ENCODE measurements around the gene RBMS1. TPM values are rescaled to one million over a fixed set of nuclear protein-coding genes. Genes with fewer than 3 reads are reported as not detected.

The RBMS1 gene
- total and polyA plus RNA-seq, 5 donors from 2014 or later, result 27.9 to 58.4 (median 33.5) TPM

GRCh38 chr2:160238392-160238791, 255.2 kb downstream of the RBMS1 start:
- no peak overlapping the region for H3K4me3 Mint-ChIP-seq
- no peak overlapping the region for H3K27ac ChIP-seq (ENCODE audit: insufficient read depth, low read length, poor library complexity, severe bottlenecking)
- H3K36me3 Mint-ChIP-seq, result no peaks in the 10 kb centered on the region
- no peak overlapping the region for H3K4me3 ChIP-seq (ENCODE audit: low read depth, low read length)
- H3K36me3 ChIP-seq (ENCODE audit: control insufficient read depth, insufficient read depth, low read length), result no peaks in the 10 kb centered on the region
- DNase-seq (no peak), ATAC-seq (ENCODE audit: low read depth in 2 of 2) (no peak)
- H3K9me3 Mint-ChIP-seq, result peaks cover 0 to 1% (median 0%) of the 10 kb centered on the region in 7 donors
- no peak overlapping the region for H3K27ac Mint-ChIP-seq
- H3K27me3 ChIP-seq (ENCODE audit: control insufficient read depth, insufficient read depth, low read length), result no peaks in the 10 kb centered on the region
- H3K4me1 Mint-ChIP-seq, result no peaks in the 10 kb centered on the region
- no peaks in the 10 kb centered on the region for H3K4me1 ChIP-seq (ENCODE audit: control insufficient read depth, insufficient read depth, low read length, poor library complexity, severe bottlenecking)
- no peaks in the 10 kb centered on the region for H3K9me3 ChIP-seq (ENCODE audit: control insufficient read depth in 2 of 2, low read length in 2 of 2)
- H3K27me3 Mint-ChIP-seq, result peaks cover 2% of the 10 kb centered on the region

- H3K9me3 ChIP-seq (ENCODE audit: control insufficient read depth in 2 of 2, low read length in 2 of 2), result no peaks in the 10 kb centered on the region
- Mint-ChIP-seq H3K27ac (no peak overlapping the region), H3K4me3 (no peak overlapping the region), H3K27me3 (peaks cover 5% of the 10 kb centered on the region), H3K9me3 (peaks cover 0 to 1% (median 0%) of the 10 kb centered on the region in 7 donors), H3K4me1 (peaks cover 0 to 2% (median 0%) of the 10 kb centered on the region in 4 donors), H3K36me3 (no peaks in the 10 kb centered on the region)
- no peaks in the 10 kb centered on the region for H3K4me1 ChIP-seq (ENCODE audit: control insufficient read depth, insufficient read depth, low read length, poor library complexity, severe bottlenecking)
- no peaks in the 10 kb centered on the region for H3K36me3 ChIP-seq (ENCODE audit: control insufficient read depth, insufficient read depth, low read length)
- H3K4me3 ChIP-seq (ENCODE audit: low read depth, low read length), result no peak overlapping the region
- H3K27me3 ChIP-seq (ENCODE audit: control insufficient read depth, insufficient read depth, low read length), result no peaks in the 10 kb centered on the region
- ATAC-seq (ENCODE audit: low read depth in 2 of 2), result no peak
- DNase-seq, result no peak
- H3K27ac ChIP-seq (ENCODE audit: insufficient read depth, low read length, poor library complexity, severe bottlenecking), result no peak overlapping the region
Observed at GRCh38 chr2:160232905-160233475, 260.6 kb downstream of the RBMS1 start.

- peak overlapping the region in 1 of 3 donors; percentile 34 for H3K27ac Mint-ChIP-seq
- Histone ChIP-seq H3K4me3 (ENCODE audit: low read depth, low read length) (no peak overlapping the region), H3K9me3 (ENCODE audit: control insufficient read depth in 2 of 2, low read length in 2 of 2) (no peaks in the 10 kb centered on the region), H3K27me3 (ENCODE audit: control insufficient read depth, insufficient read depth, low read length) (no peaks in the 10 kb centered on the region), H3K27ac (ENCODE audit: insufficient read depth, low read length, poor library complexity, severe bottlenecking) (no peak overlapping the region), H3K36me3 (ENCODE audit: control insufficient read depth, insufficient read depth, low read length) (no peaks in the 10 kb centered on the region), H3K4me1 (ENCODE audit: control insufficient read depth, insufficient read depth, low read length, poor library complexity, severe bottlenecking) (peaks cover 2% of the 10 kb centered on the region)
- ATAC-seq (ENCODE audit: low read depth in 2 of 2) (no peak), DNase-seq (no peak)
- H3K9me3 Mint-ChIP-seq, result peaks cover 0 to 1% (median 0%) of the 10 kb centered on the region in 7 donors
- H3K36me3 Mint-ChIP-seq, result no peaks in the 10 kb centered on the region
- peaks cover 0 to 13% (median 3%) of the 10 kb centered on the region in 4 donors for H3K4me1 Mint-ChIP-seq
- peaks cover 5% of the 10 kb centered on the region for H3K27me3 Mint-ChIP-seq
- no peak overlapping the region for H3K4me3 Mint-ChIP-seq
Observed at GRCh38 chr2:160229591-160229990, 264.0 kb downstream of the RBMS1 start.

DNA sequence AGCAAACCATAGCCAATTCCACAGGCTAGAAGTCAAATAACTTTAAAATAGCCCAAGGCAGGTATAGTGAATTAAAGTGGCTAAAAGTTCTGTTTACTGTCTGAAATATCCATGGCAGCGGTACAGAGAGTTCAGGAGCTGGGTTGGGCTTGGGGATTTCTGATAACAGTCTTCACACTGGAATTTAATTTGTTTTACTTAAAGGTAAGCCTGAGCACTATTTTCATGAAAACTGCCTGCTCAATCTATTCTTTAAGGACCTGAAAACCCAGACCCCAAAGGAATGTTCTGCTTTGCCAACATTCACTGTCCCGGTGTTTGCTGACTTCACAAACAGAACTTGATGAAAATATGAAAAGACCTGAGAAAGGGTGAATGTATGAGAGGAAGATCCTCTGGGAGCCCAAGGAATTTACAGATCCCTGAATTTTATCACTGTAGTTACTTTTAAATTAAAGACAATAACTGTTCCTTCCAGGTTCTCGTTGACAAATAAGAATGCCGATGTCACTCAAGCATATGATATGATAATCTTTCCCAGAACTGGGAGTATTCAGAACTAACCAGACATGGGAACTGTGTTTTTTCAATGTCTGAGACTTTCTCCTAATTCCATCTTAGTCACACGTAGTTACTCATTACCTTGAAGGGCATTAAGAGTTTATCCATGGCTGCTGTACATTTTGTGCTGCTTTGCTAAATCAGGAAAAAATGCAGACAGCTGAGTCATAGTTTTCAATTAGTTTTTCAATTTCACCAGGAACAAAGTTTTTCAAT, 265.3 kb downstream of the RBMS1 start:
- H3K36me3 ChIP-seq (ENCODE audit: control insufficient read depth, insufficient read depth, low read length), result no peaks in the 10 kb centered on the region
- Mint-ChIP-seq H3K4me3 (no peak overlapping the region), H3K4me1 (peaks cover 8 to 23% (median 11%) of the 10 kb centered on the region in 4 donors), H3K27me3 (peaks cover 2% of the 10 kb centered on the region), H3K36me3 (no peaks in the 10 kb centered on the region), H3K27ac (no peak overlapping the region), H3K9me3 (peaks cover 0 to 1% (median 0%) of the 10 kb centered on the region in 7 donors)
- ATAC-seq (ENCODE audit: low read depth in 2 of 2) (no peak), DNase-seq (no peak)
- H3K27me3 ChIP-seq (ENCODE audit: control insufficient read depth, insufficient read depth, low read length), result no peaks in the 10 kb centered on the region
- no peak overlapping the region for H3K27ac ChIP-seq (ENCODE audit: insufficient read depth, low read length, poor library complexity, severe bottlenecking)
- H3K9me3 ChIP-seq (ENCODE audit: control insufficient read depth in 2 of 2, low read length in 2 of 2), result no peaks in the 10 kb centered on the region
- H3K4me3 ChIP-seq (ENCODE audit: low read depth, low read length), result no peak overlapping the region
- H3K4me1 ChIP-seq (ENCODE audit: control insufficient read depth, insufficient read depth, low read length, poor library complexity, severe bottlenecking), result peaks cover 15% of the 10 kb centered on the region

DNA sequence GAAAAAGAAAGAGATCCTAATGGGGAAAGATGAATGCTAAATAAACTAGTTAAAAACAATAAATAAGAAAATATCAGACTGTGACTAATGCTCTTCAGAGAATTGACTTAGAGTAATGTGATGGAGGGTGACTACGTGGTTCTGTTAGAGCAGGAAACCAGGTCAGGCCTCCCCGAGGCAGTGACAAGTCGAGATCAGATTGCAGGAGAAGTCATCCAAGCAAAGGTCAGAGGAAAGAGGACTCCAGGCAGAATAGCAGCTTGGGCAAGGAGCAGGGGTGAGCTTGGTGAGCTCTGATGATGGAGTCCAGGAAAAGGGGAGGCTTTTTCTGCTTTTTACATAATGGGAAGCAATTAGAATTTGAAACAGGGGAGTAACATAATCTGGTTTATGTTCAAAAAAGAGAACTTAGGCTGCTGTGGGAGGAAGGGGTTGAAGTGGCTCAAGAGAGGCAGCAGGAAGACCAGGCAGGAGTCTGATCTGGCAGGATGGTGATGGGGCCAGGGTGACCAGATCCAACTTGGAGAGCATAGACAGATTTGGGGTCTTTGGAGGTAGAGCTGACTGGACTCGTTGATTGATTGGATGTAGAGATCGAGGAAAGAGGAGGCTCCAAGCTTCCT, 266.2 kb downstream of the RBMS1 start:
- Histone ChIP-seq H3K9me3 (ENCODE audit: control insufficient read depth in 2 of 2, low read length in 2 of 2) (no peaks in the 10 kb centered on the region), H3K4me3 (ENCODE audit: low read depth, low read length) (no peak overlapping the region), H3K36me3 (ENCODE audit: control insufficient read depth, insufficient read depth, low read length) (no peaks in the 10 kb centered on the region), H3K27me3 (ENCODE audit: control insufficient read depth, insufficient read depth, low read length) (no peaks in the 10 kb centered on the region), H3K4me1 (ENCODE audit: control insufficient read depth, insufficient read depth, low read length, poor library complexity, severe bottlenecking) (peaks cover 15% of the 10 kb centered on the region), H3K27ac (ENCODE audit: insufficient read depth, low read length, poor library complexity, severe bottlenecking) (no peak overlapping the region)
- DNase-seq (peak in 1 of 3 donors; percentile 22), ATAC-seq (ENCODE audit: low read depth in 2 of 2) (no peak)
- H3K9me3 Mint-ChIP-seq, result peaks cover 0 to 1% (median 0%) of the 10 kb centered on the region in 7 donors
- H3K4me3 Mint-ChIP-seq, result no peak overlapping the region
- peaks cover 7 to 29% (median 13%) of the 10 kb centered on the region in 4 donors for H3K4me1 Mint-ChIP-seq
- no peaks in the 10 kb centered on the region for H3K36me3 Mint-ChIP-seq
- no peaks in the 10 kb centered on the region for H3K27me3 Mint-ChIP-seq
- H3K27ac Mint-ChIP-seq, result peak overlapping the region in 1 of 3 donors; percentile 33

- H3K4me3 Mint-ChIP-seq, result no peak overlapping the region
- Histone ChIP-seq H3K4me1 (ENCODE audit: control insufficient read depth, insufficient read depth, low read length, poor library complexity, severe bottlenecking) (peaks cover 15% of the 10 kb centered on the region), H3K4me3 (ENCODE audit: low read depth, low read length) (no peak overlapping the region), H3K27ac (ENCODE audit: insufficient read depth, low read length, poor library complexity, severe bottlenecking) (no peak overlapping the region), H3K27me3 (ENCODE audit: control insufficient read depth, insufficient read depth, low read length) (no peaks in the 10 kb centered on the region), H3K36me3 (ENCODE audit: control insufficient read depth, insufficient read depth, low read length) (no peaks in the 10 kb centered on the region), H3K9me3 (ENCODE audit: control insufficient read depth in 2 of 2, low read length in 2 of 2) (no peaks in the 10 kb centered on the region)
- H3K27ac Mint-ChIP-seq, result peak overlapping the region in 1 of 3 donors; percentile 12
- H3K27me3 Mint-ChIP-seq, result no peaks in the 10 kb centered on the region
- peaks cover 0 to under 1% (median 0%) of the 10 kb centered on the region in 7 donors for H3K9me3 Mint-ChIP-seq
- H3K4me1 Mint-ChIP-seq, result peaks cover 7 to 30% (median 13%) of the 10 kb centered on the region in 4 donors
- ATAC-seq (ENCODE audit: low read depth in 2 of 2) (no peak), DNase-seq (no peak)
- H3K36me3 Mint-ChIP-seq, result no peaks in the 10 kb centered on the region
Observed at GRCh38 chr2:160226367-160226766, 267.2 kb downstream of the RBMS1 start.

- H3K9me3 Mint-ChIP-seq, result no peaks in the 10 kb centered on the region
- H3K27me3 ChIP-seq (ENCODE audit: control insufficient read depth, insufficient read depth, low read length), result no peaks in the 10 kb centered on the region
- H3K4me3 Mint-ChIP-seq, result no peak overlapping the region
- ATAC-seq (ENCODE audit: low read depth in 2 of 2), result no peak
- H3K27ac ChIP-seq (ENCODE audit: insufficient read depth, low read length, poor library complexity, severe bottlenecking), result no peak overlapping the region
- H3K27me3 Mint-ChIP-seq, result no peaks in the 10 kb centered on the region
- no peak overlapping the region for H3K4me3 ChIP-seq (ENCODE audit: low read depth, low read length)
- peaks cover 11 to 36% (median 18%) of the 10 kb centered on the region in 4 donors for H3K4me1 Mint-ChIP-seq
- H3K9me3 ChIP-seq (ENCODE audit: control insufficient read depth in 2 of 2, low read length in 2 of 2), result no peaks in the 10 kb centered on the region
- H3K36me3 ChIP-seq (ENCODE audit: control insufficient read depth, insufficient read depth, low read length), result no peaks in the 10 kb centered on the region
- no peaks in the 10 kb centered on the region for H3K36me3 Mint-ChIP-seq
- DNase-seq, result no peak
- H3K27ac Mint-ChIP-seq, result no peak overlapping the region
- peaks cover 21% of the 10 kb centered on the region for H3K4me1 ChIP-seq (ENCODE audit: control insufficient read depth, insufficient read depth, low read length, poor library complexity, severe bottlenecking)
Observed at GRCh38 chr2:160225722-160226121, 267.9 kb downstream of the RBMS1 start.
